Smooth muscle cell (in vitro differentiated cells): ENCODE results near the gene SASH1. TPM values are rescaled to one million over a fixed set of nuclear protein-coding genes. Genes with fewer than 3 reads are reported as not detected.

ENCODE experiments used
- DNase-seq: peaks from one replicate; lab custom pipeline; 2025; ENCODE audit not compliant: unreplicated experiment; lab: John Stamatoyannopoulos, UW
- H2AFZ ChIP-seq: fragments of 200-600 bp; sonication (generic); 2 replicates; pipeline ENCODE4 v1.6.0; 2016; ENCODE audit warnings: antibody characterized with exemption, low read depth, mild to moderate bottlenecking
- H3F3A ChIP-seq: fragments of 200-600 bp; sonication (generic); 2 replicates; pipeline ENCODE4 v1.6.0; 2017; ENCODE audit warnings: antibody characterized with exemption, low read depth
- H3K27ac ChIP-seq: fragments of 200-600 bp; sonication (generic); 2 replicates; pipeline ENCODE4 v1.5.1; 2016; ENCODE audit warnings: low read depth, mild to moderate bottlenecking
- H3K27me3 ChIP-seq: fragments of 200-600 bp; sonication (generic); 2 replicates; pipeline ENCODE4 v1.6.1; 2016; ENCODE audit warnings: low read depth, mild to moderate bottlenecking
- H3K36me3 ChIP-seq: fragments of 200-600 bp; sonication (generic); 2 replicates; pipeline ENCODE4 v1.5.1; 2016; ENCODE audit warnings: low read depth
- H3K4me1 ChIP-seq: fragments of 200-600 bp; sonication (generic); 2 replicates; pipeline ENCODE4 v1.5.1; 2016; ENCODE audit warnings: low read depth
- H3K4me2 ChIP-seq: fragments of 200-600 bp; sonication (generic); 2 replicates; pipeline ENCODE4 v1.6.0; 2016; ENCODE audit warnings: mild to moderate bottlenecking
- H3K4me3 ChIP-seq: fragments of 200-600 bp; sonication (generic); 2 replicates; pipeline ENCODE4 v1.5.1; 2016; ENCODE audit warnings: mild to moderate bottlenecking
- H3K79me2 ChIP-seq: fragments of 200-600 bp; sonication (generic); 2 replicates; pipeline ENCODE4 v1.6.0; 2016; ENCODE audit warnings: low read depth, mild to moderate bottlenecking
- H3K9ac ChIP-seq: fragments of 200-600 bp; sonication (generic); 2 replicates; pipeline ENCODE4 v1.6.0; 2016; ENCODE audit warnings: low read depth
- H3K9me3 ChIP-seq: fragments of 200-600 bp; sonication (generic); replicated peaks from 2 replicates; pipeline ENCODE4 v1.5.1; 2016; ENCODE audit warnings: low read depth
- H4K20me1 ChIP-seq: fragments of 200-600 bp; sonication (generic); 2 replicates; pipeline ENCODE4 v1.6.0; 2016; ENCODE audit warnings: low read depth
- WGBS: methylation state at CpG from one replicate; pipeline ENCODE4 v1.1.7; 2016; ENCODE audit warnings: low lambda C conversion rate; 5-methylcytosine and 5-hydroxymethylcytosine counted together
- polyA plus RNA-seq: library from polyadenylated mRNA; unstranded; fragments of >200 nt; fragmentation: Nextera tagmentation; extraction: Ambion mirVana; gene quantifications from 2 replicates; pipeline ENCODE4 v1.2.1, GENCODE V29; 2016
- total RNA-seq: library from RNA; depleted of rRNA; stranded (reverse); fragments of >200 nt; gene quantifications from 2 replicates; pipeline ENCODE4 v1.2.3, GENCODE V29; 2014
- TF ChIP-seq, protein P1 (sequence below): fragments of 200-600 bp; sonication (generic); IDR thresholded peaks from 2 replicates; pipeline ENCODE4 v1.5.1; 2017; ENCODE audit warnings: borderline replicate concordance, mild to moderate bottlenecking, antibody characterized with exemption; ENCODE audit not compliant: insufficient read depth, poor library complexity, severe bottlenecking

Gene SASH1
- total and polyA plus RNA-seq, 2 experiments from 2014 or later = 12.7 to 16.2 TPM

- peaks cover 15% of the 10 kb centered on the region for H4K20me1 ChIP-seq
- no peak overlapping the region for H3K4me2 ChIP-seq
- 65% methylated on average over 7 of the region's 7 CpGs for WGBS
- no peak overlapping the region for H3K9ac ChIP-seq
- peaks cover 7% of the 10 kb centered on the region for H3K79me2 ChIP-seq
- H3K27ac ChIP-seq = no peak overlapping the region
- no peaks in the 10 kb centered on the region for H3K9me3 ChIP-seq
- DNase-seq = no peak
- H3K27me3 ChIP-seq = no peaks in the 10 kb centered on the region
- H2AFZ ChIP-seq = no peak overlapping the region
- H3K36me3 ChIP-seq = no peaks in the 10 kb centered on the region
- TF ChIP-seq, protein P1, sequence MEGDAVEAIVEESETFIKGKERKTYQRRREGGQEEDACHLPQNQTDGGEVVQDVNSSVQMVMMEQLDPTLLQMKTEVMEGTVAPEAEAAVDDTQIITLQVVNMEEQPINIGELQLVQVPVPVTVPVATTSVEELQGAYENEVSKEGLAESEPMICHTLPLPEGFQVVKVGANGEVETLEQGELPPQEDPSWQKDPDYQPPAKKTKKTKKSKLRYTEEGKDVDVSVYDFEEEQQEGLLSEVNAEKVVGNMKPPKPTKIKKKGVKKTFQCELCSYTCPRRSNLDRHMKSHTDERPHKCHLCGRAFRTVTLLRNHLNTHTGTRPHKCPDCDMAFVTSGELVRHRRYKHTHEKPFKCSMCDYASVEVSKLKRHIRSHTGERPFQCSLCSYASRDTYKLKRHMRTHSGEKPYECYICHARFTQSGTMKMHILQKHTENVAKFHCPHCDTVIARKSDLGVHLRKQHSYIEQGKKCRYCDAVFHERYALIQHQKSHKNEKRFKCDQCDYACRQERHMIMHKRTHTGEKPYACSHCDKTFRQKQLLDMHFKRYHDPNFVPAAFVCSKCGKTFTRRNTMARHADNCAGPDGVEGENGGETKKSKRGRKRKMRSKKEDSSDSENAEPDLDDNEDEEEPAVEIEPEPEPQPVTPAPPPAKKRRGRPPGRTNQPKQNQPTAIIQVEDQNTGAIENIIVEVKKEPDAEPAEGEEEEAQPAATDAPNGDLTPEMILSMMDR = no peak
- H3K4me3 ChIP-seq = no peak overlapping the region
- H3F3A ChIP-seq = no peaks in the 10 kb centered on the region
- peaks cover 6% of the 10 kb centered on the region for H3K4me1 ChIP-seq
Observed at GRCh38 chr6:148295261-148295887, 47.3 kb upstream of the SASH1 start.

DNA sequence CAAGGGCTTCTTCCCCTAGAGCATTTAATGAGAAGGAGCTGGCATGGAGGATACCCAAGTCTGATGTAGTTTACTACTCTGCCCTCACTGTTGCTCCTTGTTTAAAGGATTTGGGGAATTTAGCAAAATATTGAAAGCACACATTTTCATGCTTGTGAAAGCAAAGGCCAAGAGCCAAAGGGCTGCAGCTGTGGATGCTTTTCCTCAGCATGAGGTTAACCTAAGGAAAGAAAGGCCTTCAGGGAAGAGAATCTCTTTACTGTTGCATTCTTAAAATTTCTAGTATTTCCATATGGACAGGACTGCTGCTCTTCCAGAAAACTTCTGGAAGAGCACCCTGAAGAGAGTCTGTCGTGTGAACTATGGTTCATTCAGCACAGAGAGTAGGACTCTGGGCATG lies 45.9 kb upstream of the SASH1 start:
- Histone ChIP-seq H3K9ac (no peak overlapping the region), H3K36me3 (no peaks in the 10 kb centered on the region), H3K79me2 (peaks cover 3% of the 10 kb centered on the region), H4K20me1 (peaks cover 15% of the 10 kb centered on the region), H3F3A (no peaks in the 10 kb centered on the region), H3K27ac (no peak overlapping the region), H2AFZ (no peak overlapping the region), H3K9me3 (no peaks in the 10 kb centered on the region), H3K4me1 (peaks cover 6% of the 10 kb centered on the region), H3K4me2 (no peak overlapping the region), H3K4me3 (no peak overlapping the region), H3K27me3 (no peaks in the 10 kb centered on the region)
- 81% methylated on average over 1 of the region's 1 CpG for WGBS
- TF ChIP-seq, protein P1 = no peak
- DNase-seq = no peak

DNA sequence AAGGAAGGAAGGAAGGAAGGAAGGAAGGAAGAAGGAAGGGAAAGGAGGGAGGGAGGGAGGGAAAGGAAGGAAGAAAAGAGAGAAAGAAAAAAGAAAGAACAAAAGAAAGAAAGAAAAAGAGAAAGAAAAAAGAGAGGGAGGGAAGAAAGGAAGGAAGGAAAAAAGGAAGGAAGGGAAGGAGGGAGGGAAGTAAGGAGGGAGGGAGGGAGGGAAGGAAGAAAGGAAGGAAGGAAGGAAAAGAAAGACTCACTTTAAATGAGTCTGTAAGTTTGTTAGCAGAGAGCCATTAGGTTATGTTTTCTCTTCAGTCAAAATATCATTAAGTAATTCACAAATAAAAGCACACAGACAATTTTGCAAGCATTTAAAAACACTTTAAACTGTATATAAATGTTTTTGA lies 44.0 kb upstream of the SASH1 start:
- H3K79me2 ChIP-seq = no peaks in the 10 kb centered on the region
- H3K36me3 ChIP-seq = no peaks in the 10 kb centered on the region
- no peaks in the 10 kb centered on the region for H3K27me3 ChIP-seq
- H4K20me1 ChIP-seq = peaks cover 15% of the 10 kb centered on the region
- peaks cover 6% of the 10 kb centered on the region for H3K4me1 ChIP-seq
- H3K27ac ChIP-seq = no peak overlapping the region
- H3F3A ChIP-seq = no peaks in the 10 kb centered on the region
- TF ChIP-seq, protein P1 = no peak
- H3K4me3 ChIP-seq = no peak overlapping the region
- no peak overlapping the region for H3K9ac ChIP-seq
- no peak overlapping the region for H3K4me2 ChIP-seq
- no peaks in the 10 kb centered on the region for H3K9me3 ChIP-seq
- no peak overlapping the region for H2AFZ ChIP-seq
- no peak for DNase-seq

DNA sequence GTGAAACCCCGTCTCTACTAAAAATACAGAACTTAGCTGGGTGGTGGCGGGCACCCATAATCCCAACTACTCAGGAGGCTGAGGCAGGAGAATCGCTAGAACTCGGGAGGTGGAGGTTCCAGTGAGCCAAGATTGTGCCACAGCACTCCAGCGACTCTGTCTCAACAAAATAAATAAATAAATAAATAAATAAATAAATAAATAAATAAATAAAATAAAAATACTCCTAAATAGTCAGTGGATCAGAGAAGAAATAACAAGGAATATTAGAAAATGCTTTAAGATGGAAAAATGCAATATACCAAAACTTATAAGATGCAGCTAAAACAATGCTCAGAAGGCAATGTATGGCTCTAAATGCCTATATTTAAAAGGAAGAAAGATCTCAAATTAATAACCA lies 39.0 kb upstream of the SASH1 start:
- Histone ChIP-seq H3K4me3 (no peak overlapping the region), H3K4me2 (no peak overlapping the region), H3K36me3 (no peaks in the 10 kb centered on the region), H3K9me3 (no peaks in the 10 kb centered on the region), H4K20me1 (no peaks in the 10 kb centered on the region), H3K79me2 (no peaks in the 10 kb centered on the region), H3K9ac (no peak overlapping the region), H2AFZ (no peak overlapping the region), H3F3A (no peaks in the 10 kb centered on the region), H3K4me1 (peaks cover 3% of the 10 kb centered on the region), H3K27ac (no peak overlapping the region), H3K27me3 (no peaks in the 10 kb centered on the region)
- DNase-seq = no peak
- WGBS = 98% methylated on average over 5 of the region's 5 CpGs
- TF ChIP-seq, protein P1 = no peak
